ENCODE measurements around the gene CDH4.

CDH4 gene

GRCh38 chr20:61438285-61438684 is 186.2 kb downstream of the CDH4 start:
- no peak for TF ChIP-seq EZH2phosphoT487 (conservative IDR thresholded peaks at IDR 0.05; ENCODE audit: low read length)
- TF ChIP-seq, protein P1, sequence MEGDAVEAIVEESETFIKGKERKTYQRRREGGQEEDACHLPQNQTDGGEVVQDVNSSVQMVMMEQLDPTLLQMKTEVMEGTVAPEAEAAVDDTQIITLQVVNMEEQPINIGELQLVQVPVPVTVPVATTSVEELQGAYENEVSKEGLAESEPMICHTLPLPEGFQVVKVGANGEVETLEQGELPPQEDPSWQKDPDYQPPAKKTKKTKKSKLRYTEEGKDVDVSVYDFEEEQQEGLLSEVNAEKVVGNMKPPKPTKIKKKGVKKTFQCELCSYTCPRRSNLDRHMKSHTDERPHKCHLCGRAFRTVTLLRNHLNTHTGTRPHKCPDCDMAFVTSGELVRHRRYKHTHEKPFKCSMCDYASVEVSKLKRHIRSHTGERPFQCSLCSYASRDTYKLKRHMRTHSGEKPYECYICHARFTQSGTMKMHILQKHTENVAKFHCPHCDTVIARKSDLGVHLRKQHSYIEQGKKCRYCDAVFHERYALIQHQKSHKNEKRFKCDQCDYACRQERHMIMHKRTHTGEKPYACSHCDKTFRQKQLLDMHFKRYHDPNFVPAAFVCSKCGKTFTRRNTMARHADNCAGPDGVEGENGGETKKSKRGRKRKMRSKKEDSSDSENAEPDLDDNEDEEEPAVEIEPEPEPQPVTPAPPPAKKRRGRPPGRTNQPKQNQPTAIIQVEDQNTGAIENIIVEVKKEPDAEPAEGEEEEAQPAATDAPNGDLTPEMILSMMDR (IDR thresholded peaks at IDR 0.05; ENCODE audit: insufficient read depth, low read length, poor library complexity, severe bottlenecking): no peak
- Histone ChIP-seq H3K9me2 (replicated peaks; ENCODE audit: insufficient read depth, low read length) (no peaks in the 10 kb centered on the region), H3K9ac (ENCODE audit: low read length) (no peak overlapping the region), H3K4me2 (ENCODE audit: low read depth, low read length, poor library complexity, severe bottlenecking) (no peak overlapping the region), H3K27ac (ENCODE audit: low read depth, low read length) (no peak overlapping the region), H2AFZ (ENCODE audit: low read depth, low read length, severe bottlenecking) (no peak overlapping the region), H3K36me3 (ENCODE audit: low read length) (no peaks in the 10 kb centered on the region), H3F3A (ENCODE audit: insufficient read depth) (no peaks in the 10 kb centered on the region), H3K79me2 (ENCODE audit: insufficient read depth, low read length) (no peaks in the 10 kb centered on the region), H3K9me3 (ENCODE audit: insufficient read depth, low read length) (no peaks in the 10 kb centered on the region), H3K4me3 (ENCODE audit: insufficient read depth, low read length, poor library complexity, severe bottlenecking) (no peak overlapping the region), H4K20me1 (ENCODE audit: low read depth, low read length) (no peaks in the 10 kb centered on the region), H3K27me3 (ENCODE audit: low read length) (no peaks in the 10 kb centered on the region)

DNA sequence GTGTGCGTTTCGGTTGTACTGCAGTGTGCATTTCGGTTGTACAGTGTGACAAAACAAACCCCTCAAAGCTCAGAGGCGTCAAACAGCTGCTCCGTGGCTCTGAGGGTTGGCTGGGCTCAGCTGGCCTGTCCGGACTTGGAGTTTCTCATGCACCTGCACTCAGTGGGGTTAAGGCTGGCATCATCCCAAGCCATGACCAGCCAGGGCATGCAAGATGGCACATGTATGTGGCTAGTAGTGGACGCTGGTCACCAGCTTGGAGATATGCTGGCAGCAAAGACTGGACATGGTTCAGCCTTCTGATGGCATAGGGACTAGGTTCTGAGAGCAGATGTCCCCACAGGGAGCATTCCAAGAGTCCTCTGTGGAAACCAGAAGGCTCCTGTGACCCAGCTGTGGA is 187.2 kb downstream of the CDH4 start:
- H3K79me2 ChIP-seq (ENCODE audit: insufficient read depth, low read length): no peaks in the 10 kb centered on the region
- H3K4me2 ChIP-seq (ENCODE audit: low read depth, low read length, poor library complexity, severe bottlenecking): no peak overlapping the region
- TF ChIP-seq, protein P1 (IDR thresholded peaks at IDR 0.05; ENCODE audit: insufficient read depth, low read length, poor library complexity, severe bottlenecking): no peak
- TF ChIP-seq EZH2phosphoT487 (conservative IDR thresholded peaks at IDR 0.05; ENCODE audit: low read length): no peak
- no peak overlapping the region for H3K27ac ChIP-seq (ENCODE audit: low read depth, low read length)
- no peak overlapping the region for H2AFZ ChIP-seq (ENCODE audit: low read depth, low read length, severe bottlenecking)
- no peaks in the 10 kb centered on the region for H3K9me2 ChIP-seq (replicated peaks; ENCODE audit: insufficient read depth, low read length)
- H3F3A ChIP-seq (ENCODE audit: insufficient read depth): no peaks in the 10 kb centered on the region
- H4K20me1 ChIP-seq (ENCODE audit: low read depth, low read length): no peaks in the 10 kb centered on the region
- no peaks in the 10 kb centered on the region for H3K36me3 ChIP-seq (ENCODE audit: low read length)
- H3K4me3 ChIP-seq (ENCODE audit: insufficient read depth, low read length, poor library complexity, severe bottlenecking): no peak overlapping the region
- no peaks in the 10 kb centered on the region for H3K27me3 ChIP-seq (ENCODE audit: low read length)
- H3K9ac ChIP-seq (ENCODE audit: low read length): no peak overlapping the region
- no peaks in the 10 kb centered on the region for H3K9me3 ChIP-seq (ENCODE audit: insufficient read depth, low read length)

GRCh38 chr20:61440548-61441055 is 188.5 kb downstream of the CDH4 start:
- TF ChIP-seq EZH2phosphoT487 (conservative IDR thresholded peaks at IDR 0.05; ENCODE audit: low read length): no peak
- TF ChIP-seq, protein P1 (IDR thresholded peaks at IDR 0.05; ENCODE audit: insufficient read depth, low read length, poor library complexity, severe bottlenecking): no peak
- H3K36me3 ChIP-seq (ENCODE audit: low read length): no peaks in the 10 kb centered on the region
- no peak overlapping the region for H3K4me2 ChIP-seq (ENCODE audit: low read depth, low read length, poor library complexity, severe bottlenecking)
- no peaks in the 10 kb centered on the region for H3F3A ChIP-seq (ENCODE audit: insufficient read depth)
- H3K9me3 ChIP-seq (ENCODE audit: insufficient read depth, low read length): no peaks in the 10 kb centered on the region; the same call in 1 of the 2 replicates
- H4K20me1 ChIP-seq (ENCODE audit: low read depth, low read length): no peaks in the 10 kb centered on the region
- no peak overlapping the region for H2AFZ ChIP-seq (ENCODE audit: low read depth, low read length, severe bottlenecking)
- no peaks in the 10 kb centered on the region for H3K27me3 ChIP-seq (ENCODE audit: low read length)
- no peak overlapping the region for H3K4me3 ChIP-seq (ENCODE audit: insufficient read depth, low read length, poor library complexity, severe bottlenecking)
- H3K9ac ChIP-seq (ENCODE audit: low read length): no peak overlapping the region
- no peak overlapping the region for H3K27ac ChIP-seq (ENCODE audit: low read depth, low read length)
- H3K9me2 ChIP-seq (replicated peaks; ENCODE audit: insufficient read depth, low read length): no peaks in the 10 kb centered on the region
- no peaks in the 10 kb centered on the region for H3K79me2 ChIP-seq (ENCODE audit: insufficient read depth, low read length)
